Left ventricle myocardium inferior (tissue), 1 donor: ENCODE measurements around the gene ZNF408. TPM values are rescaled to one million over a fixed set of nuclear protein-coding genes. Genes with fewer than 3 reads are reported as not detected.

Experiments used
- DNase-seq: peaks from one replicate; pipeline ENCODE4 v3.0.0-alpha.2; 2020
- H3K27ac ChIP-seq: fragments of 200-600 bp; replicated peaks from 2 replicates; pipeline ENCODE4 v1.8.0; 2021
- H3K27me3 ChIP-seq: fragments of 200-600 bp; 2 replicates; pipeline ENCODE4 v1.8.0; 2021; ENCODE audit warnings: low read depth
- H3K36me3 ChIP-seq: fragments of 200-600 bp; 2 replicates; pipeline ENCODE4 v1.8.0; 2021
- H3K4me1 ChIP-seq: fragments of 200-600 bp; 2 replicates; pipeline ENCODE4 v1.8.0; 2021
- H3K4me3 ChIP-seq: fragments of 200-600 bp; 2 replicates; pipeline ENCODE4 v1.8.0; 2021; ENCODE audit warnings: mild to moderate bottlenecking, moderate library complexity
- H3K9me3 ChIP-seq: fragments of 200-600 bp; replicated peaks from 2 replicates; pipeline ENCODE4 v1.8.0; 2021
- CTCF ChIP-seq: fragments of 200-600 bp; IDR thresholded peaks from 2 replicates; pipeline ENCODE4 v1.8.0; 2021; ENCODE audit warnings: antibody characterized with exemption, mild to moderate bottlenecking, borderline replicate concordance
- intact Hi-C: fragments of 100-400 bp; cut with micrococcal nuclease; formaldehyde crosslinking; loops from one replicate; pipeline ENCODE4 v1.11.0; 2022
- total RNA-seq: library from RNA; stranded (reverse); fragmentation: NEBNext Ultra II Directional; extraction: Animal tissue kit (Norgen Biotek cat#: 25700); gene quantifications from one replicate; pipeline ENCODE4 v1.2.1, GENCODE V29; 2021
- donor health status: DM: no; HTN: yes; CAD: no; lungs with severe emphysema.

Gene ZNF408
- total RNA-seq, 1 donor from 2014 or later = 7.3 TPM

- Histone ChIP-seq H3K27ac (peak overlapping the region; percentile 88), H3K36me3 (peaks cover 81% of the 10 kb centered on the region)
Measured at GRCh38 chr11:46672381-46672839, 28.4 kb upstream of the ZNF408 start.

DNA sequence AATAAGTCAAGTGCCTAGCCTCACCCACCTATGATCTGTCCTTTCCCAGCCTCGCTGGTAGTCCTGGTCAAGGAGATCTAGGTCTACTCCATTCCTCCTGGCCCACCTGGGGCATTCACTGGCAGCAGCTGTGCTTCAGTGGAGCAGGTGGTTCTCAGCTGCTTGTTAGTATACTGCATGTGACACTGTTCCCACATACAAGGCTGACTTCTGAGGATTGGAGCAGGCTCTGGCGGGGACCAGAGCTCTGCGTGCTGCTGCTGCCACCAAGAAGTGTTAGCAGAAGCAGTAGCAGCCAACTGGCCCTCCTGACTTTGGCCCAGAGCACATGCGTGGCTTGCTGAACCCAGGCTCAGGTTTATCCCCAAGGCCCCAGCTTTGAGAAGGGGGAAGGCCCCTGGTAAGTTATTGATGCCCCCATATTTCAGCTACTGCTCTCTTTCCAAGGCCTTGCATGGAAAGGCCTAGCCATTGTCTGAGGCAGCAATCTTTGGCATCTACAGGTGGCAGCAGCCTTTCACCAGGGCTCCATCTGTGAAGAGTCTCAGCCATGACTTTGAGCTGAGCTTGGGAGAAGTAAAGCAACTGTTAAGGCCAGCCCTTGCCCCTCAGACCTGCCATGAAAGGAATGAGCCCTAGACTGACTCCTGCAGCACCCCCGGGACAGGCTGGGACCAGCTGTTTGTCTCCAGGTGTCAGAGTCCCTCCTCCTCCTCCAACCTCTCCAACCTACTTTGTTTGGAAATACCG, 26.9 kb upstream of the ZNF408 start:
- intact Hi-C loops = no loop called here
- no peak overlapping the region for H3K4me3 ChIP-seq
- DNase-seq = no peak
- H3K4me1 ChIP-seq = peaks cover 84% of the 10 kb centered on the region
- TF ChIP-seq CTCF = no peak
- no peaks in the 10 kb centered on the region for H3K9me3 ChIP-seq
- peaks cover 80% of the 10 kb centered on the region for H3K36me3 ChIP-seq
- no peaks in the 10 kb centered on the region for H3K27me3 ChIP-seq
- peak overlapping the region; percentile 88 for H3K27ac ChIP-seq

More at GRCh38 chr11:46672381-46672839, 28.4 kb upstream of the ZNF408 start:
- TF ChIP-seq CTCF = no peak
- peaks cover 82% of the 10 kb centered on the region for H3K4me1 ChIP-seq
- DNase-seq = peak; percentile 12
- no peaks in the 10 kb centered on the region for H3K27me3 ChIP-seq
- intact Hi-C loops = no loop called here
- no peaks in the 10 kb centered on the region for H3K9me3 ChIP-seq
- H3K4me3 ChIP-seq = no peak overlapping the region

DNA sequence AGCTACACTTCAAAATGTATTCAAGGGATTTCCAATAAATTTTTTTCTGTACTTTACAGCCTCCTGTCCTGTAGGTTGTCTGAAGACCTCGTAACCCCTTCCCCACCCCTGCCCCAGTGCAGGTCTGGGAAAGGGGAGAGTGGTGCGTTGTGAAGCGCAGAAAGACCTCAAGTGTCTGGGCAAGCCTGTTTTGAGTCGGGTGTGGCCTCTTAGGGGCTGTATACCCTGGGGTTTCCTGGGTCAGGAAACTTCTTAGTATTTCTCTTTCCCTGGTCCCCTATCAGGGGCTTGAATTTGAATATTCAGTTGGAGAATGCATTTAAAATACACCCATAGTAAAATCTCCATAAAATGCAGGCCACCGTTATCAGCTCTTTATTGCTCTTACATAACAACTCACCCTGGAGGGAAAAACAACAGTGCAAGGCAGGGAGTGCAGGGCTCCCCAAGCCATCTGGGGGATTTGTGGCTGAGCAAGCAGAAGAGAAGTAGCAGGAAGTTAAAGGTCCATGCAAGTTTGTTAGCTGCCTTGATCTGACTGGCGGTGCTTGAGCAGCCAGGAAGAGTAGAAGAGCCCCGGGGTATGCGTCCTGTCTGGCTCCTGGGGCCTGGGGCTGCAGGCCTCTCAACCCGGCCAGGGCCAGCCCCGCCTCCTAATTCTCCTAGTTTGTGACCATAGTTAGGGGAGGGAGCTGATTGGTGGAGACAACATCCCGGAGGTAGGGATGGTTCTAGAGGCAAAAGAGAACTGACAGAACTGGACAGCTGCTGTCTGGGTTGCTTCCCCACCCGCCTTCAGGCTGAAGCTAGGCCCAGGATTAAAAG, 26.2 kb upstream of the ZNF408 start:
- Histone ChIP-seq H3K27me3 (no peaks in the 10 kb centered on the region), H3K4me3 (no peak overlapping the region), H3K9me3 (no peaks in the 10 kb centered on the region), H3K4me1 (peaks cover 76% of the 10 kb centered on the region), H3K36me3 (peaks cover 80% of the 10 kb centered on the region), H3K27ac (peak overlapping the region; percentile 88)
- DNase-seq = peak; percentile 55
- TF ChIP-seq CTCF = no peak
- intact Hi-C loops = no loop called here

- intact Hi-C loops = no loop called here
- Histone ChIP-seq H3K36me3 (peaks cover 80% of the 10 kb centered on the region), H3K27ac (peak overlapping the region; percentile 88), H3K27me3 (no peaks in the 10 kb centered on the region), H3K4me1 (peaks cover 71% of the 10 kb centered on the region), H3K9me3 (no peaks in the 10 kb centered on the region), H3K4me3 (no peak overlapping the region)
- TF ChIP-seq CTCF = no peak
- DNase-seq = peak; percentile 56
Measured at GRCh38 chr11:46675288-46675851, 25.5 kb upstream of the ZNF408 start.

- Histone ChIP-seq H3K27ac (peak overlapping the region; percentile 88), H3K36me3 (peaks cover 80% of the 10 kb centered on the region), H3K27me3 (no peaks in the 10 kb centered on the region), H3K4me3 (no peak overlapping the region), H3K4me1 (peaks cover 68% of the 10 kb centered on the region), H3K9me3 (no peaks in the 10 kb centered on the region)
- intact Hi-C loops = no loop called here
- DNase-seq = no peak
- no peak for TF ChIP-seq CTCF
Measured at GRCh38 chr11:46675949-46676348, 24.9 kb upstream of the ZNF408 start.
